ENCODE results near the gene CDC42SE2.
"Not testable (repeated sequence)": the region's sequence is repeated elsewhere in the genome, so short reads cannot be mapped to it uniquely, and the experiment has no call there.

The CDC42SE2 gene

DNA sequence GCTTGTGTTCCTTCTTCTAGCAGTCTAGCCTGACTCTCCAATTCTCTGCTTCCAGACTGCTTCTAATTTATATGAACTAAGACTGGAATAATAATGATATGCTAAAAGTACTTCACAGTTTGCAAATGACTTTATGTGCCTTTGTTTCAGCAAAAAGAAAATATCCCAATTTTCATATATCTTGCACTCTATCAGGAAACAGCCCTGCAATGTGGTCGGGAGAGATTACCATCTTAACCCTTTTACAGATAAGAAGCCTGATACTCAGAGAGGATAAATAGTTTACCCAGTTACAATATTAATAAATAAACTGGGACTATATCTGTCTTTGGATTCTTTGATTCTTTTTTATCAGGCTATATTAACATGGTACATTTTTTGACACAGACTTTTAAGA, 126.0 kb downstream of the CDC42SE2 start:
- DNase-seq (ENCODE audit: low read depth) = no peak

- no peak for DNase-seq (ENCODE audit: low read depth)
These were observed 128.7 kb downstream of the CDC42SE2 start for GRCh38 chr5:131392466-131393095.

- DNase-seq (ENCODE audit: low read depth) = no peak
These were observed 129.7 kb downstream of the CDC42SE2 start for GRCh38 chr5:131393498-131393968.

- peak; percentile 27 for DNase-seq (ENCODE audit: low read depth)
These were observed 130.3 kb downstream of the CDC42SE2 start for GRCh38 chr5:131394128-131394527.

DNA sequence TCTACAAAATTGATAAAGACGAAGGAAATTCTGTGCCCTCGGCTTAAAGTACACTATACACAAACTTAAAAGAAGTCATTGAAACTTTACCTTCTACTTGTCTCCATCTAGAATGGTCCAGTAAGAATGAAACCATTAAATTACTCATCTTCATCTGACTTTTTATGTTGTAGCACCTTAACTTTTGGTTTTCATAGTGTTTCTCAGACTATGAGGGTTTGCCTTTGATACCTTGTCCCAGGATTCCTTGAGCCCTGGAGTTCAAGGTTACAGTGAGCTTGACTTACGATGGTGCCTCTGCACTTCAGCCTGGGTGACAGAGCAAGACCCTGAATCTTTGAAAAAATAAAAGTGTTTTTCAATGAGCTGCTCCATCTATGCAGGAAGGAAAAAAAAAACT, 132.2 kb downstream of the CDC42SE2 start:
- DNase-seq (ENCODE audit: low read depth) = no peak

DNA sequence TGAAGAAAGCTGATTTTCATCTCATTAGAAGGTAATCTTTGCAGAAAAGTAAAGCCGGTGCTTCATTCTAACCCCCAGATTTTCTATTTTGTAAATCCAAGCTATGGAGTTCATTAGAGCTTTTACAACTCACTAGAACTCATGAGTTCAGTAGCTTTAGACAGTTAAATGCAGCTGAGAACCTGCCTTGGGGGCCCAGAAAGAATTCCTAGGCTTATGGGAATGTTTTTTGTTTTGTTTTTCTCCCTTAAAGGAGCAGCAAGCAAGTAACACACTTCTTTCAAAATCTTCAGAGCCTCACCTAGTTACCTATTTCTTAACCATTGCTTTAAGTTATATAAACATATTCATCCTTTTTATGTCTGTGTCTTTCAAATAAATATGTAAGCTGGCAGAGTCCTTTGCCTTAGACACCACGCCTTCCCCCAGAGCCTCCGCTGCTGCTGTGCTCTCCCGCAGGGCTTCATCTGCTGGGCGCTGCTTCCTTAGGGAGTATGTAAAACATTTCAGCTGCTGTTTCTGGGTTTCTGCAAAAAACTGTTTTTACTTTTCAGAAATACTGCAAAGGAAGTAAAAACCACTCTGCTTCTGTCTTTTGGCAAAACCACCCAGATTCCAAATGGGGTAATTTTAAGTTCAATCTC, 132.9 kb downstream of the CDC42SE2 start:
- DNase-seq (ENCODE audit: low read depth) = no peak

DNA sequence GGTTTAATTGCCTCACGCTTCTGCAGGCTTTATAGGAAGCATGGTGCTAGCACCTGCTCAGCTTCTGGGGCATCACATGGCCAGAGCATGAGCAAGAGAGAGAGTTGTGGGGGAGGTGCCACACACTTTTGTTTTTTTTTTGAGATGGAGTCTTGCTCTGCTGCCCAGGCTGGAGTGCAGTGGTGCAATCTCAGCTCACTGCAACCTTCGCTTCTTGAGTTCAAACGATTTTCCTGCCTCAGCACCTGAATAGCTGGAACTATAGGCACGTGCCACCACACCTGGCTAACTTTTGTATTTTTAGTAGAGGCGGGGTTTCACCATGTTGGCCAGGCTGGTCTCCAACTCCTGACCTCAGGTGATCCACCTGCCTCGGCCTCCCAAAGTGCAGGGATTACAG, 135.2 kb downstream of the CDC42SE2 start:
- not testable (repeated sequence) for DNase-seq (ENCODE audit: low read depth)

DNA sequence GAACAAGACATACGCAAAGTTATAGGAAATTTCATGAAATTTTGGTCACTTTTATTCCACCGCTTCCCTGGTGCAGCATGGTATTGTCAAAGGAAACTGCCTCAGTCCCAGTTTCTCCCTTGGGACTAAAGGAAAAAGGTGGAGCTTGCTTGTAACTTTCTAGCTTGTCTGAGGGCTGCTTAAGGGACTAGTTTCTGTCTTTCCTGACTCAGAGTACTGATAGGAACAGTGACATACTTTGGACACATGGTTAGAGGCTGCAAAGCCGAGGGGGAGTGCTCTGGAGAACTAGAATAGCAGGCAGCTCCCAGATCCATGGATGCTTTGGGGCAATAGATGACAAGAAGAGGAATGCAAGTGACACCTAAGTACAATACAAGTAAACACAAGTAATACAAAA, 136.7 kb downstream of the CDC42SE2 start:
- DNase-seq (ENCODE audit: low read depth) = no peak

- no peak for DNase-seq (ENCODE audit: low read depth)
These were observed 141.8 kb downstream of the CDC42SE2 start for GRCh38 chr5:131405674-131406073.

GRCh38 chr5:131406076-131406475, 142.2 kb downstream of the CDC42SE2 start:
- no peak for DNase-seq (ENCODE audit: low read depth)

DNA sequence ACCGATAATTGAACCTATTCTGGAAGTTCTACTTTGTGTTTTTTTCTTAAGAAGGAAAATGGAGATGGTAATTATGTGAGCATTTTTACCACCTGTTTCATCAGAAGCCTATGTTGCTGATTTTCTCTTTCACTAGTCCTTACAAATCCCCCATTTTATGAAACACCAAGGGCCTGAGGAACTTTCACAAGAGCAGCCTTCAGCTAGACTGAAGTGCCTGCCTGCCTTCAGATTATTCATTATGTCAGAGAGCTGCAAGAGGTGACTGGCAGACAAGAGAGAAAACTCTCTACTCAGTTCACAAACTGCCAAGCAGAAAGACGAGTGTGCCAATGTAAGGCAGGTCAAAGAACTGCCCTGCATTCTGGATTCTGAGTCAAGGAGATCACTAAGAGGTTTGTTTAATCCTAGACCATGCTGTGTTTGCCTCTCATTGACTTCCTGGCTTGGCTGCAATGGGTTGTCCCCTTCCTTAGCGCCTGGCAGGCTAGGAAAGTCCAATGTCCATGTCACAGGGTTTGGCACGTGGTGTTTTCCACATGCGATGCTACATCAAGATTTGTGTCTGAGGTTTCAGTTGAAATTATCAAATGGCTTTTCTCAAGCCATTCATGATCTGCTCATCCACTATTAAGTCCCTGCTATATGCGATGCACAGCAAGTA, 143.3 kb downstream of the CDC42SE2 start:
- no peak for DNase-seq (ENCODE audit: low read depth)

DNA sequence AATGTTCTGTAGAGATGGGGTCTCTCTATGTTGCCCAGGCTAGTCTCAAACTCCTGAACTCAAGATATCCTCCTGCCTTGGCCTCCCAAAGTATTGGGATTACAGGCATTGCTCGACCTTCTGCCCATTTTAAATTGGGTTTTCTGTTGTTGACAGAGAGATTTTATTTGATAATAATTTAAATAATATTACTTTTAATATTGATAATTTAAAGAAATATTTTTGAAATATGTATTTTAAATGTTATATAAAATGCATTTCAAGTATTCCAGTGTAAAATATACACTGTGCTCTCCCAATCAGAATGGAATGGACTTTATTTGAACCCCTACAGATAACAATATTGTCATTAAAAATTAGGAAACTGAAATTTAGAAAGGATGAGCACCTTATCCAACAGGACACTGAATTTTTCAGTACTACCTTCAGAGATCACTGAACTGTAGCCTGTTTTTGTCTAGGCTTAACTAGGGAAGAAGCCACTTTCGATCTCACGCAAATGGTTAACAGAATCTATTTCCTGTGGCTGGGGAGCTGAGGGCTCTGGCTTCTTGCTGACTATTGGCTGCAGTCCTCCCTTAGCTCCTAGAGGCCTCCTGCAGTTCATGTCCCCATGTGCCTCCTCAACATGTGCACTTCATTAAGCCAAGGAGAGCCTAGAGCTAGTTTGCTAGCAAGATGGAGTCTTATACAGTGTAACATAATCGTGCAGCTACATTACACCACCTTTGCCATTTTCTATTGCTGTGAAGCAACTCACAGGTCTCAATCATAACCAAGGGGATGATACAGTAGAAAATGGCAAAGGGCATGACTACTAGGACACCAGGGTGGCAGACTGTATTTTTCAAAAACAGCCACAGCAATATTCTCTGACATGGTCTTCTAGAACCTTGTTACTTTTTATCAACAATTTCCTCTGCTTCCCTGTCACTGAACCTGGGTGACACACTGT, 150.0 kb downstream of the CDC42SE2 start:
- no peak for DNase-seq (ENCODE audit: low read depth)

DNA sequence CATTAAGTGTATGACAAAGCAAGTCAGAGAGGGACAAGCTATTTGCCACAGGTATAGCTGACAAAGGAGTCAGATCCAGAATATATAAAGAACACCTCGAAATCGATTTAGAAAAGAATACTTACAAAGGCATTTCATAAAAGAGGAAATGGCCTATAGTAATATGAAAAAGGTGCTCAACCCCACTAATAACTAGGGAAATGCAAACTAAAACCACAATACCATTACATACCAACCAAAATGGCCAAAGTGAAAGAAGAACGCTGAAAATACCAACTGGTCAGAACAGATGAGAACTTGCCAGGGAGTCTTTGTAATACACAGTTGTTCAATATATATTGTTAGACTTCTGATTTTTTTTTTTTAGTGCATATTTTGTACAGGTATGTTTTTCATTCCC, 152.9 kb downstream of the CDC42SE2 start:
- DNase-seq (ENCODE audit: low read depth) = no peak

DNA sequence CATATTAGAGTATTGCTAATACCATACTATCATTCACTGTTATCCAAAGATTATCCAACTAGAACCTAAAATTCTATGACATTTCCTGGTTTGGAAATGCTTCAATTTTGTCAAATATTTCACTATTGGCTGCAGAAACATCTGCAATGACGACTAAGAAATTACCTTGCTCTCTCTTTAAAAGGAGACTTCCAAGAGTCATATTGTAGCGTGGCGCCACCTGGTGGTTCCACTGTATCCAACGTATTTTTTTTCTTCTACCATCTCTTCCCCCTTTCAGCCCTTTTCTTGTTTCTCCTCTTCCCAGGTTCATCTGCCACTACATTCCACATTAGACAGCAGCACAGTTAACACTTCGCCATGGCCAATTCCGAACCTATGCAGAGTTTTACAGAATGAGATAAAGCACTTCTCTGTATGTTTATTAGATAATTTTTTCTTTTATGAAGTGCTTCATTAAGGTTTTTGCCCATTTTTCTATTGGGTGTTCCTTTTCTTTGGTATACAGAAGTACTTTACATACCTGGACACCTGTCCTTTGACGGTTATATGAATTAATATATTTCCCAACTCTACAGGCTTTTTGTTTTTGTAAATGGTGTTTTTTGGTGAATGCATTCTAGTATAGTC, 153.5 kb downstream of the CDC42SE2 start:
- DNase-seq (ENCODE audit: low read depth) = peak; percentile 80

- DNase-seq (ENCODE audit: low read depth) = no peak
These were observed 155.0 kb downstream of the CDC42SE2 start for GRCh38 chr5:131418846-131419245.

DNA sequence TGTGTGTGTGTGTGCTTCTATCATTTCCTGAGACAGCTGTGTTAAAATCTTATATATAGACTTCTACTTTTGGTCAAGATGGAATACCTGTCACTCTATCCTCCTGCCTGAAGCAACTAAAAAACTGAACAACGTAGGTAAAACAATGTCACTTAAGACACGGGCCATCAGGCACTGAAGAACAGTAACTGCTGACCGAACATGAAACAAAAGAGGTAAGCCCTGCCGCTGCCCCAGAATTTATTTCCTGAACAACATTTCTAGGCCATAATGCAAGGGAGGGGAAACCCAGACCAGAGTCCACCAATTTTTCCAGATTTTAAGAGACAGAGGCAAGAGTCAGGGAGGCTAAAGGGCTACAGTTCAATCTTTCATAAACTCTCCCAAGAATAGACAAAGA, 156.0 kb downstream of the CDC42SE2 start:
- DNase-seq (ENCODE audit: low read depth) = no peak

DNA sequence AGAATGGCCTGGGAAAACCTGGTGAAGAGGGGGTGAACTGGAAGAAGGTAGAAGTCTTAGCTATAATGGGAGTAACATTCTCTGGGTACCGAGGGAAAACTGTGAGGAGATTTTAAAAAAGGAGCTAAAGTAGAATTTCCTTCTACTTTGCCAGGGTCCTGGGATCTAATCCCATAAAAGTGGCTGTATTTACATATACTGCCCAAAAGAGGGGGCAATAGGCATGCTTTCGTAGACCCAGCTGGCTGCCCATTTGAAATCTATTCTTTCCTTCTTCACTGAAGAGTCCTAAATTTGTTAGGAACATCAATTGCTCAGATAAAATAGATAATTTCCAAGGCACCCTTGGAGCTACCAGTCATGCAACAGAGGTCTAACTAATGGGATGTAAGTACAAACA, 159.2 kb downstream of the CDC42SE2 start:
- DNase-seq (ENCODE audit: low read depth) = no peak

DNA sequence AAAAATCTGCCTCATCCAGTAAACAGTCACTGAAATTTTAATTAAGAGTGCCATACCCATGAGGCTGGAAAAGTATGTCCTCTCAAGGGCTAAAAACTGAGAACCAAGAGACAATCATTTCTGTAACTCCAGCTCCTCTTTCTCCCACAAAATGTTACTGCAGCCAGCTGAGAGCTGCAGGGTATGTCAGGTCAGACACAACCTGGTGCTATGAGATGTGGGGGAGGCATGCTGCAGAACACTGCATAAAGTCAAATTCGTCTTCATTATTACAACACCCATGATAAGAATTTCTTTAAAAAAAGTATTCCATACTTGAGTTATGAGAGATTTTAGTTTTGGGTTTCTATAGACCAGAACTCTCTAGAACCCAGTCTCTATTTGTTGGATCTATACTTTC, 162.2 kb downstream of the CDC42SE2 start:
- DNase-seq (ENCODE audit: low read depth) = no peak

- no peak for DNase-seq (ENCODE audit: low read depth)
These were observed 166.9 kb downstream of the CDC42SE2 start for GRCh38 chr5:131430794-131431193.

DNA sequence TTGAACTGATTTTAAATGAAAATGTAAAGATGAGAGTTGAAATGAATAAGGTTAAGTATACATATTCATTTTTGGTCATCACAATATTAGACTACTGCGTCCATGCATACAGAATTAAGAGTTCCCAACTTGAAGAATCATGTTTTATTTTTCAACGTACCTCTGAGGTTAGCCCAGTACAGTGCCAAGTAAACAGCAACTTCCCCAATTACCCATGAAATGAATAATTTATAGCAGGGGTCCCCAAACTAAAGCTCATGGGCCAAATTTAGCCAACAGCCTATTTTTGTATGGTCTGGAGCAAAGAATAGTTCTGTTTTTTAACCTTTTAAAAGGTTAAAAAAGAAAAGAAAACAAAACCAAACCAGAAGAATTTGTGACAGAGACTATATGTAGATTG, 167.9 kb downstream of the CDC42SE2 start:
- DNase-seq (ENCODE audit: low read depth) = no peak

DNA sequence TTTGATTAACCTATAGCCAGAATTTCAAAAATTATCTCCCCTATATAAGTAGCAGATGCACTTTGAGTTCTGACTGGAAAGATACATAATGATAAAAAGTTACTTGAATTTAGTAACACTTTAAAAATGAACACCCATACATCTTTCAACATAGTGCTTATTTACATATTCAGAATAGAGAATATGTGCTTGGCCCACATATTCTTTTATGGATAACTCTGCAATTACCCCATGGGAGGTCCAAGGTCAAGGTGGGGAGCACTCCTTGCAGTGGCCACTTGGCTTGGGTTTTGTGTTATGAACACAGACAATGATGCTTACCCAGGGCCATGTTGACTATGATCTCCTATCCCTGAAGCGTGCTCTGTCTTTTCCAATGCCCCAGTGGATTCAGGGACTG, 169.3 kb downstream of the CDC42SE2 start:
- DNase-seq (ENCODE audit: low read depth) = no peak

GRCh38 chr5:131436081-131436480, 172.2 kb downstream of the CDC42SE2 start:
- no peak for DNase-seq (ENCODE audit: low read depth)
